Chondrocyte (in vitro differentiated cells): ENCODE measurements around the gene PTPN2. TPM values are rescaled to one million over a fixed set of nuclear protein-coding genes. Genes with fewer than 3 reads are reported as not detected.
"Not testable (repeated sequence)": the region's sequence is repeated elsewhere in the genome, so short reads cannot be mapped to it uniquely, and the experiment has no call there.

Experiments used
- DNase-seq: peaks from one replicate; pipeline ENCODE4 v3.0.0; 2021; ENCODE audit warnings: mixed read lengths, low spot score
- H3K27ac Mint-ChIP-seq: one replicate; pipeline ENCODE4 v1.8.0; 2021; ENCODE audit warnings: mild to moderate bottlenecking, moderate library complexity, mixed read lengths; ENCODE audit not compliant: unreplicated experiment
- H3K27me3 Mint-ChIP-seq: 2 replicates; pipeline ENCODE4 v1.8.0; 2021; ENCODE audit warnings: low read depth, mixed read lengths
- H3K36me3 Mint-ChIP-seq: 2 replicates; pipeline ENCODE4 v1.8.0; 2021; ENCODE audit warnings: low read depth, mixed read lengths
- H3K4me1 Mint-ChIP-seq: 2 replicates; pipeline ENCODE4 v1.8.0; 2021; ENCODE audit warnings: low read depth, mild to moderate bottlenecking, mixed read lengths
- H3K4me3 Mint-ChIP-seq: one replicate; pipeline ENCODE4 v1.8.0; 2021; ENCODE audit warnings: mild to moderate bottlenecking, moderate library complexity, mixed read lengths; ENCODE audit not compliant: unreplicated experiment
- H3K9me3 Mint-ChIP-seq: 2 replicates; pipeline ENCODE4 v1.8.0; 2021; ENCODE audit warnings: low read depth, mixed read lengths
- CTCF ChIP-seq: fragments of 200-600 bp; sonication (generic); IDR thresholded peaks from 2 replicates; pipeline ENCODE4 v1.5.0; 2021; ENCODE audit warnings: antibody characterized with exemption, mild to moderate bottlenecking, moderate library complexity
- total RNA-seq: library from RNA; stranded (reverse); gene quantifications from 3 replicates; pipeline ENCODE4 v1.2.1, GENCODE V29; 2021

Gene PTPN2
- total RNA-seq, 1 donor from 2014 or later = 22.2 TPM

- no peak for DNase-seq
- H3K9me3 Mint-ChIP-seq = no peaks in the 10 kb centered on the region
- H3K4me3 Mint-ChIP-seq = peak overlapping the region; percentile 88
- no peak for TF ChIP-seq CTCF
- H3K4me1 Mint-ChIP-seq = peaks cover 51% of the 10 kb centered on the region
- peak overlapping the region; percentile 93 for H3K27ac Mint-ChIP-seq
- no peaks in the 10 kb centered on the region for H3K36me3 Mint-ChIP-seq
- H3K27me3 Mint-ChIP-seq = no peaks in the 10 kb centered on the region
Measured at GRCh38 chr18:12883372-12883683, 709 bp downstream of the PTPN2 start.

GRCh38 chr18:12882453-12883371 is 1.3 kb downstream of the PTPN2 start:
- Mint-ChIP-seq H3K36me3 (no peaks in the 10 kb centered on the region), H3K27me3 (no peaks in the 10 kb centered on the region), H3K4me3 (peak overlapping the region; percentile 88), H3K27ac (peak overlapping the region; percentile 74), H3K4me1 (peaks cover 55% of the 10 kb centered on the region), H3K9me3 (no peaks in the 10 kb centered on the region)
- DNase-seq = no peak
- no peak for TF ChIP-seq CTCF

- Mint-ChIP-seq H3K27me3 (no peaks in the 10 kb centered on the region), H3K9me3 (no peaks in the 10 kb centered on the region), H3K4me3 (no peak overlapping the region), H3K36me3 (no peaks in the 10 kb centered on the region), H3K4me1 (peaks cover 61% of the 10 kb centered on the region), H3K27ac (no peak overlapping the region)
- TF ChIP-seq CTCF = no peak
- no peak for DNase-seq
Measured at GRCh38 chr18:12880541-12880910, 3.5 kb downstream of the PTPN2 start.

- Mint-ChIP-seq H3K27ac (no peak overlapping the region), H3K4me1 (peaks cover 61% of the 10 kb centered on the region), H3K4me3 (no peak overlapping the region), H3K36me3 (no peaks in the 10 kb centered on the region), H3K9me3 (no peaks in the 10 kb centered on the region), H3K27me3 (no peaks in the 10 kb centered on the region)
- no peak for DNase-seq
- TF ChIP-seq CTCF = no peak
Measured at GRCh38 chr18:12879840-12880540, 4.0 kb downstream of the PTPN2 start.

- H3K4me3 Mint-ChIP-seq, H3K9me3 Mint-ChIP-seq, H3K36me3 Mint-ChIP-seq, H3K27ac Mint-ChIP-seq, DNase-seq, H3K27me3 Mint-ChIP-seq: not testable (repeated sequence)
- peaks cover 28% of the 10 kb centered on the region for H3K4me1 Mint-ChIP-seq
Measured at GRCh38 chr18:12874992-12875391, 9.0 kb downstream of the PTPN2 start.

GRCh38 chr18:12873961-12874567 is 10.0 kb downstream of the PTPN2 start:
- not testable (repeated sequence) for H3K4me3 Mint-ChIP-seq, H3K9me3 Mint-ChIP-seq, H3K36me3 Mint-ChIP-seq, H3K27me3 Mint-ChIP-seq, H3K27ac Mint-ChIP-seq, DNase-seq
- H3K4me1 Mint-ChIP-seq = peaks cover 18% of the 10 kb centered on the region
